Activated naive CD8-positive, alpha-beta T cell treated with anti-CD3 and anti-CD28 coated beads for 36 hours (primary cell): ENCODE data around the gene CYB5D1. TPM values are rescaled to one million over a fixed set of nuclear protein-coding genes. Genes with fewer than 3 reads are reported as not detected.

Source experiments
- DNase-seq: peaks from one replicate; pipeline ENCODE4 v3.0.0; 2021
- H3K27ac Mint-ChIP-seq: one replicate; pipeline ENCODE4 v1.8.0; 2022; ENCODE audit warnings: mild to moderate bottlenecking, moderate library complexity, mixed read lengths
- H3K27me3 Mint-ChIP-seq: one replicate; pipeline ENCODE4 v1.8.0; 2022; ENCODE audit warnings: mild to moderate bottlenecking, mixed read lengths
- H3K36me3 Mint-ChIP-seq: one replicate; pipeline ENCODE4 v1.8.0; 2021; ENCODE audit warnings: mild to moderate bottlenecking, mixed read lengths
- H3K4me1 Mint-ChIP-seq: one replicate; pipeline ENCODE4 v1.8.0; 2021; ENCODE audit warnings: mixed read lengths
- H3K4me3 Mint-ChIP-seq: one replicate; pipeline ENCODE4 v1.8.0; 2022; ENCODE audit warnings: mild to moderate bottlenecking, moderate library complexity, mixed read lengths
- H3K9me3 Mint-ChIP-seq: one replicate; pipeline ENCODE4 v1.8.0; 2022; ENCODE audit warnings: mixed read lengths
- total RNA-seq, 2 experiments: library from RNA; stranded (reverse); gene quantifications; one replicate each; pipeline ENCODE4 v1.2.3, GENCODE V29; 2021

CYB5D1 gene
- total RNA-seq, 2 experiments from 2014 or later = 18.6 to 20.1 TPM

DNA sequence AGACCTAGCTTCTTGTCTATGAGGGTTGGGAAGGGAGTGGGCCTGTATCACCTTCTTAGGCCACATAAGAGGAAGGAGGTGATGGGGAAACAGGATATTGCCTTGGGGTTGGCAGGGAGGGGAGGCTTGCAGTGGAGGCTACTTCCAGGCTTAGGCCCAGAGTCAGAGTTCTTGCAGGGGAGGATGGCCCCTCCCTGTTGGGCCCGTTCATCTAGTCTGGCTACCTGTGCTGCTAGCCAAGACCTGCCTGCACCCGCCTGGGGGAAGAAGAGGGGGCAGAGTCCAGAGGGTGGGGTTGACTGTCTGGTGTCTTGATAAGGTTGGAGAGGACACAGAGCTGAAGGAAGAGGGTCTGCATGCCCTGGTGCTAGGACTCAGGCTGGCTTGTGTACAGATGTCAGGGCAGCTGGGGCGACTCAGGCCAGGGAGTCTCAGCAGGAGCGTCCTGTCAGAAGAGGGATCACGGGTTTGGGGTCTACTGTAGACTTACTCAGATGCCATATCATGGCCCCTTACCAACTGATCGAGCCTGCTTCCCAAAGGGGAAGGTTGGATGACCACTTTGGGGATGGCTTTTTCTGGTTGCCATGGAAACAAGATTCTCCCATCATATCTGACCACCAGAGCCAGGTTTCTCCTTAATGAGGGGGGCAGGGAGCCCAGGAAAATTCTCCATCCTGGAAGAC, 18.5 kb upstream of the CYB5D1 start:
- H3K27ac Mint-ChIP-seq = peak overlapping the region; percentile 90
- H3K36me3 Mint-ChIP-seq = peaks cover 12% of the 10 kb centered on the region
- H3K4me1 Mint-ChIP-seq = peaks cover 62% of the 10 kb centered on the region
- H3K9me3 Mint-ChIP-seq = no peaks in the 10 kb centered on the region
- peak overlapping the region; percentile 58 for H3K4me3 Mint-ChIP-seq
- no peak for DNase-seq
- H3K27me3 Mint-ChIP-seq = no peaks in the 10 kb centered on the region

GRCh38 chr17:7839876-7840261, 17.9 kb upstream of the CYB5D1 start:
- Mint-ChIP-seq H3K27me3 (no peaks in the 10 kb centered on the region), H3K9me3 (no peaks in the 10 kb centered on the region), H3K36me3 (peaks cover 12% of the 10 kb centered on the region), H3K27ac (peak overlapping the region; percentile 90), H3K4me3 (peak overlapping the region; percentile 84), H3K4me1 (peaks cover 61% of the 10 kb centered on the region)
- peak; percentile 40 for DNase-seq

GRCh38 chr17:7840441-7840840, 17.4 kb upstream of the CYB5D1 start:
- H3K36me3 Mint-ChIP-seq = peaks cover 14% of the 10 kb centered on the region
- no peaks in the 10 kb centered on the region for H3K27me3 Mint-ChIP-seq
- peak overlapping the region; percentile 84 for H3K4me3 Mint-ChIP-seq
- H3K27ac Mint-ChIP-seq = peak overlapping the region; percentile 90
- no peaks in the 10 kb centered on the region for H3K9me3 Mint-ChIP-seq
- H3K4me1 Mint-ChIP-seq = peaks cover 61% of the 10 kb centered on the region
- DNase-seq = no peak

DNA sequence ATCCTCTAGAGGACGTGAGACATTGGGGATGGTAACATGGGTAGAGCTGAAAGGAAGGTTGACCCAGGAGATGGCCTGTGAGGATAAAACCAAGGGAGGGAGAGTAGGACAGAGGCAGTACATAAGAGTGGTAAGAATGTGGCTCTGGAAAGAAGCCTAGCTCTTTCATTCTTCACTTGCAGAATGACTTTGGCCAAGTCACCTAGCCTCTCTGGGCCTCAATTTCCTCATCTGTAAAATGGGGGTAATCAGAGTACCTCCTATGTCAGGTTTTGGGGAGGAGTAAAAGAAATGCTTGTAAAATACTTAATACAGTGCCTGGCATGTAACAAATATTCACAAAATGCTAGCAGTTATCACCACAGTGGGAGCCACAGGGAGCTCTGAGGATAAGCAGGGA, 16.9 kb upstream of the CYB5D1 start:
- H3K9me3 Mint-ChIP-seq = no peaks in the 10 kb centered on the region
- H3K27ac Mint-ChIP-seq = peak overlapping the region; percentile 90
- peaks cover 64% of the 10 kb centered on the region for H3K4me1 Mint-ChIP-seq
- H3K4me3 Mint-ChIP-seq = peak overlapping the region; percentile 84
- H3K27me3 Mint-ChIP-seq = no peaks in the 10 kb centered on the region
- no peak for DNase-seq
- peaks cover 16% of the 10 kb centered on the region for H3K36me3 Mint-ChIP-seq

- peak overlapping the region; percentile 98 for H3K27ac Mint-ChIP-seq
- peak; percentile 90 for DNase-seq
- no peaks in the 10 kb centered on the region for H3K9me3 Mint-ChIP-seq
- H3K36me3 Mint-ChIP-seq = peaks cover 16% of the 10 kb centered on the region
- peak overlapping the region; percentile 97 for H3K4me3 Mint-ChIP-seq
- peaks cover 64% of the 10 kb centered on the region for H3K4me1 Mint-ChIP-seq
- no peaks in the 10 kb centered on the region for H3K27me3 Mint-ChIP-seq
These were observed 16.3 kb upstream of the CYB5D1 start for GRCh38 chr17:7841396-7841914.

DNA sequence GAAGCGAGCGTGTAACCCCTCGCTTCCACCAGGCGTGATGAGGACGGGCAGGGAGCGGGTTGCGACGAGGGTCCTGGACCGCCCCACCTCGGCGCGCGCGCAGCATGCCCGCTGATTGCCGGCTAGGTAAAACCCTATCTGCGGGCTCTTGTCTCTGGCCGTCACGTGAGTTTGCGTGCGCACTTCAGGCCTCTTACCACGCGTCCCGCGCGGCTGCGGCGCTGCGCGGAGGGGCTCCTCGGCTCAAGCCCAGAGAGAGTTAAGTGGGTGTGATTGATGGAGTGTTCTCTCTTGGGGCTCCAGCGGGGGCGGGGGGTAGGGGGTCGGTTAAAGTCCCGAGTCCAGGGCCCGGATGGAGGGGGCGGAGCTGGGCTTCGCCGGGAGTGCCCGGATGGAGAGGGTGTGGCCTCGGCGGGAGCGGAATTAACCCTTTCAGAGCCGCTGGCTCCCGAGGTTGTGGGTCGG, 15.9 kb upstream of the CYB5D1 start:
- H3K4me3 Mint-ChIP-seq = peak overlapping the region; percentile 97
- peaks cover 62% of the 10 kb centered on the region for H3K4me1 Mint-ChIP-seq
- H3K9me3 Mint-ChIP-seq = no peaks in the 10 kb centered on the region
- H3K27ac Mint-ChIP-seq = peak overlapping the region; percentile 98
- H3K36me3 Mint-ChIP-seq = peaks cover 16% of the 10 kb centered on the region
- DNase-seq = peak; percentile 85
- H3K27me3 Mint-ChIP-seq = no peaks in the 10 kb centered on the region

- H3K4me1 Mint-ChIP-seq = peaks cover 60% of the 10 kb centered on the region
- peaks cover 16% of the 10 kb centered on the region for H3K36me3 Mint-ChIP-seq
- H3K4me3 Mint-ChIP-seq = peak overlapping the region; percentile 97
- peak; percentile 97 for DNase-seq
- H3K27me3 Mint-ChIP-seq = no peaks in the 10 kb centered on the region
- peak overlapping the region; percentile 98 for H3K27ac Mint-ChIP-seq
- H3K9me3 Mint-ChIP-seq = no peaks in the 10 kb centered on the region
These were observed 15.2 kb upstream of the CYB5D1 start for GRCh38 chr17:7842380-7843256.

DNA sequence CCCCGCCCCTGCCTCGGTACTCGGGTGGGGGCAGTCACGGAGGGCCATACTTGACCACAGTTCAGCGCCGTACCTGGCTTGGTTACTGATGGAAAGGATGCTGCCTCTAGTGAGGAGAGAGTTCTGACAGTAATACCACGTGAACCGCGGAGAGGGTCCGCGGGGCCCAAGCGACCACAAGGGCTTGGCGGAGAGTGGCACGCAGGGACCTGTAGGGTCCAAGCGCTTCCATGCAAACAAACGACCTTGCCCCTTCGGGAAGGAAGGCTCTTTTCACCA, 14.6 kb upstream of the CYB5D1 start:
- peaks cover 18% of the 10 kb centered on the region for H3K36me3 Mint-ChIP-seq
- peak overlapping the region; percentile 98 for H3K27ac Mint-ChIP-seq
- peak overlapping the region; percentile 97 for H3K4me3 Mint-ChIP-seq
- no peaks in the 10 kb centered on the region for H3K27me3 Mint-ChIP-seq
- H3K9me3 Mint-ChIP-seq = no peaks in the 10 kb centered on the region
- DNase-seq = no peak
- H3K4me1 Mint-ChIP-seq = peaks cover 56% of the 10 kb centered on the region

- peak overlapping the region; percentile 97 for H3K4me3 Mint-ChIP-seq
- peak overlapping the region; percentile 98 for H3K27ac Mint-ChIP-seq
- peaks cover 52% of the 10 kb centered on the region for H3K4me1 Mint-ChIP-seq
- H3K36me3 Mint-ChIP-seq = peaks cover 19% of the 10 kb centered on the region
- H3K9me3 Mint-ChIP-seq = no peaks in the 10 kb centered on the region
- DNase-seq = peak; percentile 92
- H3K27me3 Mint-ChIP-seq = no peaks in the 10 kb centered on the region
These were observed 14.1 kb upstream of the CYB5D1 start for GRCh38 chr17:7843536-7844291.

GRCh38 chr17:7844292-7845154, 13.3 kb upstream of the CYB5D1 start:
- Mint-ChIP-seq H3K4me3 (peak overlapping the region; percentile 97), H3K27me3 (no peaks in the 10 kb centered on the region), H3K4me1 (peaks cover 45% of the 10 kb centered on the region), H3K36me3 (peaks cover 20% of the 10 kb centered on the region), H3K27ac (peak overlapping the region; percentile 98), H3K9me3 (no peaks in the 10 kb centered on the region)
- DNase-seq = peak; percentile 90

GRCh38 chr17:7845359-7846062, 12.3 kb upstream of the CYB5D1 start:
- Mint-ChIP-seq H3K36me3 (peaks cover 28% of the 10 kb centered on the region), H3K4me1 (peaks cover 45% of the 10 kb centered on the region), H3K27ac (peak overlapping the region; percentile 98), H3K27me3 (no peaks in the 10 kb centered on the region), H3K4me3 (peak overlapping the region; percentile 97), H3K9me3 (no peaks in the 10 kb centered on the region)
- no peak for DNase-seq

GRCh38 chr17:7846063-7846735, 11.6 kb upstream of the CYB5D1 start:
- peak overlapping the region; percentile 97 for H3K4me3 Mint-ChIP-seq
- H3K9me3 Mint-ChIP-seq = no peaks in the 10 kb centered on the region
- H3K27ac Mint-ChIP-seq = peak overlapping the region; percentile 56
- H3K4me1 Mint-ChIP-seq = peaks cover 44% of the 10 kb centered on the region
- DNase-seq = no peak
- H3K27me3 Mint-ChIP-seq = no peaks in the 10 kb centered on the region
- H3K36me3 Mint-ChIP-seq = peaks cover 32% of the 10 kb centered on the region
